Esophagus (tissue), 2 donors: ENCODE data around the gene RHO. TPM values are rescaled to one million over a fixed set of nuclear protein-coding genes. Genes with fewer than 3 reads are reported as not detected.
"Not testable (repeated sequence)": the region's sequence is repeated elsewhere in the genome, so short reads cannot be mapped to it uniquely, and the experiment has no call there.

ENCODE experiments used
- H3K27ac ChIP-seq, 2 donors: one replicate each; pipeline ENCODE4 v1.5.1; 2013; ENCODE audit warnings: low read depth in 2 of 2, mild to moderate bottlenecking in 2 of 2, inconsistent platforms in 1 of 2, low read length in 1 of 2, moderate library complexity in 1 of 2
- H3K27me3 ChIP-seq, 2 donors: one replicate each; pipeline ENCODE4 v1.6.1; 2013; ENCODE audit warnings: low read length in 2 of 2, control low read depth in 1 of 2, mild to moderate bottlenecking in 1 of 2; ENCODE audit not compliant: insufficient read depth in 2 of 2, control insufficient read depth in 1 of 2
- H3K36me3 ChIP-seq, 2 donors: one replicate each; pipeline ENCODE4 v1.6.1; 2013; ENCODE audit warnings: low read length in 1 of 2; ENCODE audit not compliant: control insufficient read depth in 2 of 2, insufficient read depth in 2 of 2
- H3K4me1 ChIP-seq, 2 donors: one replicate each; pipeline ENCODE4 v1.6.1; 2013; ENCODE audit warnings: low read length in 1 of 2; ENCODE audit not compliant: control insufficient read depth in 2 of 2, insufficient read depth in 2 of 2
- H3K4me3 ChIP-seq, 2 donors: one replicate each; pipeline ENCODE4 v1.5.1; 2013; ENCODE audit warnings: low read length in 2 of 2, mild to moderate bottlenecking in 2 of 2, low read depth in 1 of 2, moderate library complexity in 1 of 2
- H3K9me3 ChIP-seq, 2 donors: one replicate each; pipeline ENCODE4 v1.6.1; 2013; ENCODE audit warnings: mild to moderate bottlenecking in 2 of 2, low read depth in 1 of 2, low read length in 1 of 2, moderate library complexity in 1 of 2; ENCODE audit not compliant: control insufficient read depth in 2 of 2, insufficient read depth in 1 of 2
- WGBS, 2 donors: extraction: QIAGEN DNeasy Blood & Tissue Kit; methylation state at CpG; one replicate each; pipeline ENCODE4 v1.1.7; 2013; 5-methylcytosine and 5-hydroxymethylcytosine counted together
- polyA plus RNA-seq, 2 donors: library from polyadenylated mRNA; stranded (reverse); fragments of 200-250 nt; gene quantifications; one replicate each; pipeline ENCODE4 v1.2.3, GENCODE V29; 2013
- donor health status: healthy with polysubstance abuse.
- donor health status: Bipolar disorder and iron deficiency.

RHO gene
- polyA plus RNA-seq, 2 donors: not detected

GRCh38 chr3:129506231-129506742, 22.2 kb upstream of the RHO start:
- Histone ChIP-seq H3K27ac (no peak overlapping the region), H3K4me1 (no peaks in the 10 kb centered on the region), H3K9me3 (no peaks in the 10 kb centered on the region), H3K36me3 (peaks cover 10 to 14% of the 10 kb centered on the region in 2 donors), H3K4me3 (no peak overlapping the region), H3K27me3 (no peaks in the 10 kb centered on the region)
- WGBS, 2 donors: 83 to 86% methylated on average over 9 of the region's 9 CpGs

- Histone ChIP-seq H3K27ac (no peak overlapping the region), H3K27me3 (no peaks in the 10 kb centered on the region), H3K4me1 (no peaks in the 10 kb centered on the region), H3K4me3 (no peak overlapping the region), H3K36me3 (peaks cover 10 to 11% of the 10 kb centered on the region in 2 donors), H3K9me3 (no peaks in the 10 kb centered on the region)
- 70 to 83% methylated on average over 9 of the region's 9 CpGs for WGBS, 2 donors
Observed at GRCh38 chr3:129507181-129507831, 21.1 kb upstream of the RHO start.

- Histone ChIP-seq H3K27me3 (no peaks in the 10 kb centered on the region), H3K9me3 (no peaks in the 10 kb centered on the region), H3K27ac (no peak overlapping the region), H3K4me1 (no peaks in the 10 kb centered on the region), H3K4me3 (no peak overlapping the region), H3K36me3 (peaks cover 0 to 23% of the 10 kb centered on the region in 2 donors)
Observed at GRCh38 chr3:129512595-129512994, 15.8 kb upstream of the RHO start.

GRCh38 chr3:129513705-129514104, 14.7 kb upstream of the RHO start:
- H3K36me3 ChIP-seq: peaks cover 0 to 26% of the 10 kb centered on the region in 2 donors
- H3K9me3 ChIP-seq: no peaks in the 10 kb centered on the region
- no peak overlapping the region for H3K27ac ChIP-seq
- H3K4me1 ChIP-seq: no peaks in the 10 kb centered on the region
- no peaks in the 10 kb centered on the region for H3K27me3 ChIP-seq
- H3K4me3 ChIP-seq: no peak overlapping the region
- 91 to 94% methylated on average over 6 to 8 of the region's 8 CpGs for WGBS, 2 donors

- Histone ChIP-seq H3K27me3 (no peaks in the 10 kb centered on the region), H3K36me3 (peaks cover 0 to 26% of the 10 kb centered on the region in 2 donors), H3K9me3 (no peaks in the 10 kb centered on the region), H3K4me3 (no peak overlapping the region), H3K4me1 (no peaks in the 10 kb centered on the region), H3K27ac (no peak overlapping the region)
- 96 to 97% methylated on average over 10 of the region's 10 CpGs for WGBS, 2 donors
Observed at GRCh38 chr3:129514110-129514509, 14.3 kb upstream of the RHO start.

GRCh38 chr3:129514563-129514962, 13.9 kb upstream of the RHO start:
- H3K27me3 ChIP-seq: no peaks in the 10 kb centered on the region
- peaks cover 0 to 29% of the 10 kb centered on the region in 2 donors for H3K36me3 ChIP-seq
- H3K4me1 ChIP-seq: no peaks in the 10 kb centered on the region
- no peaks in the 10 kb centered on the region for H3K9me3 ChIP-seq
- no peak overlapping the region for H3K27ac ChIP-seq
- no peak overlapping the region for H3K4me3 ChIP-seq
- WGBS, 2 donors: 95 to 96% methylated on average over 6 of the region's 6 CpGs

GRCh38 chr3:129515108-129515820, 13.2 kb upstream of the RHO start:
- not testable (repeated sequence) for H3K4me3 ChIP-seq, H3K27me3 ChIP-seq, H3K9me3 ChIP-seq, H3K4me1 ChIP-seq, H3K27ac ChIP-seq
- H3K36me3 ChIP-seq: peaks cover 0 to 31% of the 10 kb centered on the region in 2 donors
- 90% methylated on average over 17 to 22 of the region's 25 CpGs for WGBS, 2 donors

- H3K27me3 ChIP-seq, H3K4me3 ChIP-seq, H3K4me1 ChIP-seq, H3K9me3 ChIP-seq, H3K27ac ChIP-seq: not testable (repeated sequence)
- H3K36me3 ChIP-seq: peaks cover 0 to 31% of the 10 kb centered on the region in 2 donors
- 94 to 96% methylated on average over 7 of the region's 7 CpGs for WGBS, 2 donors
Observed at GRCh38 chr3:129515821-129516432, 12.5 kb upstream of the RHO start.

- H3K27me3 ChIP-seq: no peaks in the 10 kb centered on the region
- no peak overlapping the region for H3K4me3 ChIP-seq
- H3K36me3 ChIP-seq: peaks cover 0 to 28% of the 10 kb centered on the region in 2 donors
- H3K9me3 ChIP-seq: no peaks in the 10 kb centered on the region
- no peaks in the 10 kb centered on the region for H3K4me1 ChIP-seq
- WGBS, 2 donors: 88 to 90% methylated on average over 7 of the region's 7 CpGs
- H3K27ac ChIP-seq: no peak overlapping the region
Observed at GRCh38 chr3:129517516-129517915, 10.9 kb upstream of the RHO start.
